ENCODE measurements around the gene CD19.
A peak's percentile ranks its signal among the peaks of the same experiment; 100 is the strongest.
"Not testable (repeated sequence)": the region's sequence is repeated elsewhere in the genome, so short reads cannot be mapped to it uniquely, and the experiment has no call there.

Gene CD19

GRCh38 chr16:28980330-28980729 is 48.6 kb downstream of the CD19 start:
- not testable (repeated sequence) for DNase-seq (ENCODE audit: insufficient read length, low spot score); FAIRE-seq

- no peak for FAIRE-seq
These were observed 49.2 kb downstream of the CD19 start for GRCh38 chr16:28980929-28981328.

GRCh38 chr16:28981517-28981916 is 49.7 kb downstream of the CD19 start:
- FAIRE-seq: no peak

More at GRCh38 chr16:28980929-28981328, 49.2 kb downstream of the CD19 start:
- no peak for DNase-seq (ENCODE audit: insufficient read length, low spot score)

GRCh38 chr16:28982418-28982817 is 50.6 kb downstream of the CD19 start:
- FAIRE-seq (no peak), DNase-seq (ENCODE audit: insufficient read length, low spot score) (no peak)

More at GRCh38 chr16:28981517-28981916, 49.7 kb downstream of the CD19 start:
- DNase-seq (ENCODE audit: insufficient read length, low spot score): no peak

GRCh38 chr16:28982949-28983348 is 51.2 kb downstream of the CD19 start:
- no peak for DNase-seq (ENCODE audit: insufficient read length, low spot score)
- no peak for FAIRE-seq

- FAIRE-seq: no peak
- DNase-seq (ENCODE audit: insufficient read length, low spot score): no peak
These were observed 51.9 kb downstream of the CD19 start for GRCh38 chr16:28983644-28984043.

- DNase-seq (ENCODE audit: insufficient read length, low spot score) (no peak), FAIRE-seq (no peak)
These were observed 52.3 kb downstream of the CD19 start for GRCh38 chr16:28984091-28984490.

- FAIRE-seq: no peak
- peak; percentile 58 for DNase-seq (ENCODE audit: insufficient read length, low spot score)
These were observed 52.9 kb downstream of the CD19 start, which contains the start of gene LAT for GRCh38 chr16:28984619-28985135. Gene LAT (plus strand): TSS chr16:28985052. CDS start chr16:28985418, 366 bp downstream.

- FAIRE-seq (no peak), DNase-seq (ENCODE audit: insufficient read length, low spot score) (no peak)
These were observed 53.7 kb downstream of the CD19 start for GRCh38 chr16:28985211-28986041.

GRCh38 chr16:28986046-28986445 is 54.3 kb downstream of the CD19 start:
- no peak for FAIRE-seq
- DNase-seq (ENCODE audit: insufficient read length, low spot score): no peak

GRCh38 chr16:28986492-28986891 is 54.7 kb downstream of the CD19 start:
- DNase-seq (ENCODE audit: insufficient read length, low spot score) (no peak), FAIRE-seq (no peak)

- DNase-seq (ENCODE audit: insufficient read length, low spot score): no peak
- no peak for FAIRE-seq
These were observed 55.5 kb downstream of the CD19 start for GRCh38 chr16:28987170-28987853.

All from GM19239 (cell line).